HFF-Myc (cell line): ENCODE results near the gene EBLN1.

ENCODE experiments used
- DNase-seq: peaks from one replicate; pipeline ENCODE4 v3.0.0-alpha.2; 2011; ENCODE audit warnings: low read depth; ENCODE audit errors: extremely low read depth
- H3K4me3 ChIP-seq: replicated peaks from 2 replicates; pipeline ENCODE4 v1.5.1; 2011; ENCODE audit warnings: low read depth, mild to moderate bottlenecking, control low read depth, low read length
- TF ChIP-seq, protein P1 (sequence below): IDR thresholded peaks from 2 replicates; pipeline ENCODE4 v1.5.1; 2012; ENCODE audit warnings: mild to moderate bottlenecking, low read depth, low read length, control low read depth; ENCODE audit errors: missing control alignments

EBLN1 gene

DNA sequence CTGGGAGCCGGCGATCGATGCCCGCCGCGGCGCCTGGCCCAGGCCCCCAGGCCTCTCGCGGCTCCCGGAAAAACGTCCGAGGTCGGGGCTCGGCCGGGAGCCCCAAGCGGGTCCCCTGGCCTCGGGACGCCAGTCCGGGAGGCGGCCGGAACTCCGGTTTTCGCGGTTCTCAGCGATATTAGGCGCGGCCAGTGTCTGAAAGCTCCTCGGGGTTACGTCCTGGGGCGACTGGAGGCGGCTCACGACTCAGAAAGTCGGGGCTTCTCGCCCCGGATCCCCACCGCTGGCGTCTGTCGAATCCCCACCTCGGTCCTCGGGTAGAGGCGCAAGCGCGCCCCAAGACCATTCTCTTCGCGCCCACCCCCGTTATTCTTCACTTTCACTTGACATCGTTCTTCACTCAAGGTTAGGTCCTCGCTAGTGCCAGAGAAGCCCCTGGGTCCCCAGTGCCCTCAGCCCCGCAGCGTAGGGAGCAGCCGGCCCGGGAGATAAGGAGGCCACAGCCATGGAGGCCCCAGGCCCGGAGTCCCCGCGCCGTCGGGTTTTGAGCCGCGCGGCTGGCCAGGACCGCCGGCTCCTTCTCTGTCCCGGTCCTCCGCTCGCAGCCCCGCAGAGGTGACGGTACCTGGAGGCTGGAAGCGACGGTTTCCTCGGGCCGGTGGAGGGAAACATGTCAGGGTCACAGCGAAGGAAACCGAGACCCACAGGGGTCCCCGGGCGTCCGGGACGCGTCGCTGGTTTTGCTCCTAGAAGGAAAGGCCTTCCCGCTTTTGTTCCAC is 35.2 kb upstream of the EBLN1 start:
- no peak for DNase-seq
- H3K4me3 ChIP-seq = peak overlapping the region; percentile 54
- TF ChIP-seq, protein P1, sequence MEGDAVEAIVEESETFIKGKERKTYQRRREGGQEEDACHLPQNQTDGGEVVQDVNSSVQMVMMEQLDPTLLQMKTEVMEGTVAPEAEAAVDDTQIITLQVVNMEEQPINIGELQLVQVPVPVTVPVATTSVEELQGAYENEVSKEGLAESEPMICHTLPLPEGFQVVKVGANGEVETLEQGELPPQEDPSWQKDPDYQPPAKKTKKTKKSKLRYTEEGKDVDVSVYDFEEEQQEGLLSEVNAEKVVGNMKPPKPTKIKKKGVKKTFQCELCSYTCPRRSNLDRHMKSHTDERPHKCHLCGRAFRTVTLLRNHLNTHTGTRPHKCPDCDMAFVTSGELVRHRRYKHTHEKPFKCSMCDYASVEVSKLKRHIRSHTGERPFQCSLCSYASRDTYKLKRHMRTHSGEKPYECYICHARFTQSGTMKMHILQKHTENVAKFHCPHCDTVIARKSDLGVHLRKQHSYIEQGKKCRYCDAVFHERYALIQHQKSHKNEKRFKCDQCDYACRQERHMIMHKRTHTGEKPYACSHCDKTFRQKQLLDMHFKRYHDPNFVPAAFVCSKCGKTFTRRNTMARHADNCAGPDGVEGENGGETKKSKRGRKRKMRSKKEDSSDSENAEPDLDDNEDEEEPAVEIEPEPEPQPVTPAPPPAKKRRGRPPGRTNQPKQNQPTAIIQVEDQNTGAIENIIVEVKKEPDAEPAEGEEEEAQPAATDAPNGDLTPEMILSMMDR = no peak

DNA sequence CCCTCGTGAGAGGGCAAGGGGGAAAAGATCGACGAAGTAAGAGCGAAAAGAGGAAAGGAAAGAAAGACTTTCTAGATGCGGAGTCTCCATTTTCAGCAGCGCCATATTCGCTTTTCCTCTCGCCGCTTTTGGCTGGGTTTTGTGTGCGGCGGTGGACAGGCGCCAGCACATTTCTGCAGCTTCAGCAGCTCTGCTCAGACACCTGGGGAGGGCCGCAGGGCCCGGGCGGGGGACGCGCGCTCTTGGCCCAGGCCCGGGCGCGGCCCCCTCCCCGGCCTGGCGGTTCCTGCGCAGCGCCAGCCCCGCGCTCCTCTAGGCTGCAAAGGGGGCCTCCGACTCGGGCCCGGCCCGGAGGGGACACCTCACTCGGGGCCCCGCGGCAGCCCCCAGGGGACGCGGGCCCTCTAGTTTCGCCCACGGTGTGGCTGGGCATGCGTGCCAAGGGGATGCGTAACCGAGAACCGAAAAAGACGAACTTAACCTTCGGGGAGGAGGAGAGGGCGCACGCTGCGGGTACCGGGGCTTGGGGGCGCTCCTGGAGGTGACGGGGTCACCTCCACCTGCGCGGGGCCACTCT is 34.5 kb upstream of the EBLN1 start:
- peak overlapping the region; percentile 54 for H3K4me3 ChIP-seq
- no peak for DNase-seq
- TF ChIP-seq, protein P1 = no peak

GRCh38 chr10:22251751-22252223 is 34.0 kb upstream of the EBLN1 start:
- no peak for DNase-seq
- peak overlapping the region; percentile 54 for H3K4me3 ChIP-seq
- TF ChIP-seq, protein P1 = no peak

GRCh38 chr10:22250897-22251660 is 33.3 kb upstream of the EBLN1 start:
- H3K4me3 ChIP-seq = peak overlapping the region; percentile 54

GRCh38 chr10:22247636-22248035 is 29.8 kb upstream of the EBLN1 start:
- H3K4me3 ChIP-seq = no peak overlapping the region
- no peak for DNase-seq
- TF ChIP-seq, protein P1 = no peak

More at GRCh38 chr10:22250897-22251660, 33.3 kb upstream of the EBLN1 start:
- no peak for DNase-seq
- TF ChIP-seq, protein P1 = no peak

GRCh38 chr10:22246680-22247391 is 29.0 kb upstream of the EBLN1 start:
- TF ChIP-seq, protein P1 = no peak
- no peak for DNase-seq
- H3K4me3 ChIP-seq = no peak overlapping the region
